Testis (tissue), 3 donors: Measurements from ENCODE around the gene WDR3. TPM values are rescaled to one million over a fixed set of nuclear protein-coding genes. Genes with fewer than 3 reads are reported as not detected.
A peak's percentile ranks its signal among the peaks of the same experiment; 100 is the strongest.

Experiments used
- DNase-seq: peaks from one replicate; pipeline ENCODE4 v3.0.0-alpha.2; 2019
- H3K27ac ChIP-seq, 2 donors: fragments of 200-600 bp; sonication (generic); one replicate each; pipeline ENCODE4 v1.5.1; 2019
- H3K27me3 ChIP-seq: fragments of 200-600 bp; sonication (generic); one replicate; pipeline ENCODE4 v1.5.1; 2019
- H3K36me3 ChIP-seq: fragments of 200-600 bp; sonication (generic); one replicate; pipeline ENCODE4 v1.5.1; 2017; ENCODE audit warnings: low read depth; ENCODE audit errors: missing control alignments
- H3K4me1 ChIP-seq: fragments of 200-600 bp; sonication (generic); one replicate; pipeline ENCODE4 v1.5.1; 2019
- H3K4me3 ChIP-seq, 2 donors: fragments of 200-600 bp; sonication (generic); one replicate each; pipeline ENCODE4 v1.5.1; 2017 to 2019
- H3K9me3 ChIP-seq: fragments of 200-600 bp; sonication (generic); one replicate; pipeline ENCODE4 v1.5.1; 2017
- POLR2A ChIP-seq: fragments of 450-650 bp; IDR thresholded peaks from one replicate; pipeline ENCODE4 v1.6.1; 2017; ENCODE audit warnings: antibody characterized with exemption, mild to moderate bottlenecking, moderate library complexity
- WGBS, 2 donors: methylation state at CpG; one replicate each; pipeline ENCODE4 v1.1.5; 2018; 5-methylcytosine and 5-hydroxymethylcytosine counted together
- intact Hi-C: fragments of 100-400 bp; cut with DNase I; formaldehyde crosslinking; loops from one replicate; pipeline ENCODE4 v1.15.1; 2023; ENCODE audit warnings: low total_unique reads
- polyA plus RNA-seq: library from polyadenylated mRNA; stranded (reverse); fragments of 350-450 nt; fragmentation: Illumina TruSeq; extraction: RNeasy Lipid Tissue Mini Kit (QIAGEN cat#74804); gene quantifications from one replicate; pipeline ENCODE4 v1.2.3, GENCODE V29; 2014; ENCODE audit warnings: low read depth, low replicate concordance; ENCODE audit not compliant: insufficient read depth
- total RNA-seq, 2 donors: library from RNA; depleted of rRNA; stranded (reverse); fragments of >200 nt; gene quantifications; one replicate each; pipeline ENCODE4 v1.2.3, GENCODE V29; 2016
- TF ChIP-seq, protein P1 (sequence below), 3 experiments: fragments of 450-650 bp in 2 of 3; fragments of 200-600 bp in 1 of 3; sonication (generic) in 1 of 3; IDR thresholded peaks; one replicate each; pipeline ENCODE4 v1.5.1; 2016 to 2019; ENCODE audit warnings: antibody characterized with exemption in 3 of 3, mild to moderate bottlenecking in 2 of 3, moderate library complexity in 1 of 3

Gene WDR3
- total and polyA plus RNA-seq, 3 donors from 2014 or later = 15.6 to 34.4 (median 21.9) TPM

DNA sequence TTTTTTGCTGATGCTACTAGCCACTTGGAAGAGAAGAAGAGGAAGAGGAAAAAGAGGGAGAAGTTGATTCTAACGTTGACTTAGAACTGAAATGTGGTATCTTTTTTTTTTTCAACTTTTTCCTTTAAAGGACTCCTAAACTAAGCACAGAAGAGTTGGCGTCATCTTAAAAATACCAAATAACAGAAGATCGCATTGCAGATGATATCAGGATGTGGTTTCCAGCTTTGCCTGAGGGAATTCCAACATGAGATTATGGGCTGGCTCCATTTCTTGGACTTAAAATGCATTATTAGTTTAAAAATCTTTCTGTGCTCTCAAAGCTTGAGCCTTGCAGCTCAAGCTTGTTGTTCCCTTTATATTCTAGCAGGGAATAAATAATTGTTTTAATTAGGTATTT is 29.8 kb downstream of the WDR3 start:
- Histone ChIP-seq H3K4me1 (no peaks in the 10 kb centered on the region), H3K9me3 (no peaks in the 10 kb centered on the region), H3K4me3 (no peak overlapping the region), H3K27ac (no peak overlapping the region), H3K36me3 (no peaks in the 10 kb centered on the region), H3K27me3 (no peaks in the 10 kb centered on the region)
- intact Hi-C loops = no loop called here
- no peak for DNase-seq
- TF ChIP-seq, protein P1, sequence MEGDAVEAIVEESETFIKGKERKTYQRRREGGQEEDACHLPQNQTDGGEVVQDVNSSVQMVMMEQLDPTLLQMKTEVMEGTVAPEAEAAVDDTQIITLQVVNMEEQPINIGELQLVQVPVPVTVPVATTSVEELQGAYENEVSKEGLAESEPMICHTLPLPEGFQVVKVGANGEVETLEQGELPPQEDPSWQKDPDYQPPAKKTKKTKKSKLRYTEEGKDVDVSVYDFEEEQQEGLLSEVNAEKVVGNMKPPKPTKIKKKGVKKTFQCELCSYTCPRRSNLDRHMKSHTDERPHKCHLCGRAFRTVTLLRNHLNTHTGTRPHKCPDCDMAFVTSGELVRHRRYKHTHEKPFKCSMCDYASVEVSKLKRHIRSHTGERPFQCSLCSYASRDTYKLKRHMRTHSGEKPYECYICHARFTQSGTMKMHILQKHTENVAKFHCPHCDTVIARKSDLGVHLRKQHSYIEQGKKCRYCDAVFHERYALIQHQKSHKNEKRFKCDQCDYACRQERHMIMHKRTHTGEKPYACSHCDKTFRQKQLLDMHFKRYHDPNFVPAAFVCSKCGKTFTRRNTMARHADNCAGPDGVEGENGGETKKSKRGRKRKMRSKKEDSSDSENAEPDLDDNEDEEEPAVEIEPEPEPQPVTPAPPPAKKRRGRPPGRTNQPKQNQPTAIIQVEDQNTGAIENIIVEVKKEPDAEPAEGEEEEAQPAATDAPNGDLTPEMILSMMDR (IDR thresholded peaks at IDR 0.05) = no peak
- no peak for TF ChIP-seq POLR2A
- 75 to 83% methylated on average over 3 of the region's 3 CpGs for WGBS, 2 donors

DNA sequence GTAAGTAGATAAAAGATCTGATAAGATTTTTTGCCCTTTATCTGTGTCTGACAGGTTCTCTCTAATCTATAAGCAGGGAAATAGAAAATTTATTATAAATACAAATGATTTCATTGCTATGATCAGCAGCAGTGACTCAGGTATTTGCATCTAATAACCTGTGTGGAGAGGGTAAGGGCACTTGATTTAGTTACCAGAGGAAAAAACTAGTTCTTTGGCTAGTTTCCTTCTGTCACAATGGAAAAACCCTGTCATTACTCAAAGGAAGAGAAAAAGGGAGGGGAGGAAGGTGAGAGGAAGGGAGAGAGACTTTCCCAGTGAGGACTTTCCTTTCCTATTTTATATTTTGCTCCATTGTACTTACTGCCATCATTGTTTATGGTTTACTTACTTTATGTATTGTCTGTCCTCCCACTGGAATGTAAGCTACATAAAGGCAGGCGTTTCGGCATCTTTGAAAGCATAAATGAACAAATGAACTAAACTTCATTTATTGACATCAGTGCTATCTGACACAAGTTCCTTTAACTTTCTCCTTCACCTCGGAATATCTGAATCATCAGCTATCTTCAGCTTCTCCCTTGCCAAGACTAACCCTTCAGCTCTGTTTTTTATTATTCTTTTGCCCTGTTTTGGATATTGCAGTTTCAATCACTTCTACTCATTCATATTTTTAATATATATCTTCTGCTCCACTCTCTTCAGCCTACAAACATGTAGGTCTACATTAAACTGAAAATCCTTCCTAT is 34.9 kb downstream of the WDR3 start:
- no peaks in the 10 kb centered on the region for H3K9me3 ChIP-seq
- no peaks in the 10 kb centered on the region for H3K36me3 ChIP-seq
- intact Hi-C loops = no loop called here
- no peaks in the 10 kb centered on the region for H3K4me1 ChIP-seq
- H3K27ac ChIP-seq = no peak overlapping the region
- 86 to 90% methylated on average over 3 of the region's 3 CpGs for WGBS, 2 donors
- no peak overlapping the region for H3K4me3 ChIP-seq
- DNase-seq = no peak
- TF ChIP-seq, protein P1 (IDR thresholded peaks at IDR 0.05) = no peak
- no peak for TF ChIP-seq POLR2A
- H3K27me3 ChIP-seq = no peaks in the 10 kb centered on the region

DNA sequence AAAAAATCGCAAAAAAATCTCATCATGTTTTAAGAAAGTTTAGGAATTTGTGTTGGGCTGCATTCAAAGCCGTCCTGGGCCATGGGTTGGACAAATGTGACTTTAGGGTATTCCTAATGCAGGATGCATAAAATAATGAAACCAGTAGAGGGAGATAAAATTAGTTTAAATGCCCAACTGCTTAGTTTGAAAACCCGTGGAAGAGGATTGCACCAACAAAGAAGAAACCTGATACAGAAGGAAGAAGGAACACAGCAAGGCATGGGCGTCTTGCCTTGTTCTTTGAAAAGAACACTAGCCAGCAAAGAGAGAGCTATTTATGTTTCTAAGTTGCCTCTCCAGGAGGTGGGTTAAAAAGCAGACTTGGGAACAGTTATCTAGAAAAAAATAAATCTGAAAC is 37.9 kb downstream of the WDR3 start:
- Histone ChIP-seq H3K4me3 (no peak overlapping the region), H3K36me3 (no peaks in the 10 kb centered on the region), H3K9me3 (no peaks in the 10 kb centered on the region), H3K27ac (no peak overlapping the region), H3K27me3 (no peaks in the 10 kb centered on the region), H3K4me1 (no peaks in the 10 kb centered on the region)
- 52 to 62% methylated on average over 4 of the region's 4 CpGs for WGBS, 2 donors
- intact Hi-C loops = no loop called here
- DNase-seq = no peak
- TF ChIP-seq, protein P1 (IDR thresholded peaks at IDR 0.05) = peak in 1 of 3 experiments; percentile 17
- TF ChIP-seq POLR2A = no peak

DNA sequence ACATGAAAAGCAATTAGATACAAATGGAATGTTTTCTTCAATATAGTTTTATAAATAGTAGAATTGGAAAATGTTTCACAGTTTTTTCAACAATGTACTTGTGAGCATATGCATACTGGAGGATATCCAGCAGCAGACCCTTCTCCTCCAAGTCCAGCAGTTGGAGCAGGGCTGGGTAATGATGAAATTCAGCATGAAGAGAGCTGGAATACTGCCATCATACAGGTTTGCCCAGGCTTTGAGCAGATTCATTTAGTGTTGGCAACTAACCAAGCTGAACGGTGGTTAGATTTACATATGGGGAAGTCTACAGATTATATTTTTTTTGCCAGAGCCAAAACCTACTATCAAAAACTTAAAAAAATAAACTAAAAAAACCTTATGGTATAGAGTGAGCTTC is 38.3 kb downstream of the WDR3 start:
- DNase-seq = no peak
- no peak overlapping the region for H3K4me3 ChIP-seq
- H3K36me3 ChIP-seq = no peaks in the 10 kb centered on the region
- intact Hi-C loops = no loop called here
- WGBS, 2 donors = 14 to 34% methylated on average over 1 of the region's 1 CpG
- no peak overlapping the region for H3K27ac ChIP-seq
- H3K27me3 ChIP-seq = no peaks in the 10 kb centered on the region
- TF ChIP-seq POLR2A = no peak
- TF ChIP-seq, protein P1 (IDR thresholded peaks at IDR 0.05) = no peak
- H3K9me3 ChIP-seq = no peaks in the 10 kb centered on the region
- no peaks in the 10 kb centered on the region for H3K4me1 ChIP-seq

DNA sequence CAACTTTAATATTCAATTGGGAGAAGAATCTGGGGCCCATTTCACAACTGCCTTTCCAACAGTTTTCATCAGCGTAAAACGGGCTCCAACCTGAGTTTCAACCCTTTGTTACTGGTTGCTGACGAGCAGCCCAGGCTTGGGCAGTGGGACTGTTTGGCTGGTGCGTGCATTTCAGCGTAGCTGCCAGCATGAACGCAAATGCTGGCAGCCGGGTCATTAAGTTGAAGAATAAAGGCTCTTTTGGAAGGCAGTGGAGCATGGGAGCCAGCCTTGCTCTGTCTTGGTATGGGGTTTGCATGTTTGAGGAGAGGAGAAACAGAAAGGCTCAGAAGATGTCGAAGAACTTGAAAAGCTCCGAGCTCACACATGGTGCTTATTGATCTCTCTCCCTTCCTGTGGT is 40.7 kb downstream of the WDR3 start:
- no peak overlapping the region for H3K4me3 ChIP-seq
- no peak overlapping the region for H3K27ac ChIP-seq
- TF ChIP-seq POLR2A = no peak
- TF ChIP-seq, protein P1 (IDR thresholded peaks at IDR 0.05) = no peak
- H3K27me3 ChIP-seq = no peaks in the 10 kb centered on the region
- DNase-seq = no peak
- 71 to 76% methylated on average over 9 of the region's 9 CpGs for WGBS, 2 donors
- intact Hi-C loops = no loop called here
- no peaks in the 10 kb centered on the region for H3K9me3 ChIP-seq
- H3K36me3 ChIP-seq = no peaks in the 10 kb centered on the region
- H3K4me1 ChIP-seq = no peaks in the 10 kb centered on the region
